Ovary (tissue), 3 donors: ENCODE results near the gene GAREM2.

Experiments used
- POLR2A ChIP-seq: fragments of 450-650 bp; IDR thresholded peaks from one replicate; pipeline ENCODE4 v1.6.1; 2017; ENCODE audit warnings: antibody characterized with exemption, mild to moderate bottlenecking, moderate library complexity
- TF ChIP-seq, protein P1 (sequence below), 3 donors: fragments of 450-650 bp in 2 of 3; fragments of 200-600 bp in 1 of 3; IDR thresholded peaks; one replicate each; pipeline versions ENCODE4 v1.5.1 to v1.8.0; 2016 to 2022; ENCODE audit warnings: antibody characterized with exemption in 3 of 3, mild to moderate bottlenecking in 1 of 3
- donor health status: DM: no; HTN: no; CAD: no.

DNA sequence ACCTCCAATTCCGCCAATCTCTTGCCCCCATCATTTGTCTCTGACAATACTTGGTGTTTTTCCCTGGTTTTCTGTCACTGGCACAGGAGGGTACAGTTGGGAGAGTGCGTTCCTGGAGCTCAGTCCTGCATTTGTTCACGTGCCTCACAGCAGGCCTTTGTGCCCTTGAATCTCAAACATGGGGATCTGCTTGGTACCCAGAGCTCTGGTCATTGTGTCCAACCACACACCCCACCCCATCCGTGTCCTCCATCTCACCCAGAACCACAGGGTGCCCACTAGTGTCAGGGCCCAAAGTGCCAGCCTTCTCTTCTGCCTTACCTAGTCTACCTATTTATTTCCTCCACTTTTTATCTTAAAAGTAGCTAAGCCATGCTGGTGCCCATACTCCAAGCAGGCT, 16.2 kb downstream of the GAREM2 start:
- TF ChIP-seq, protein P1, sequence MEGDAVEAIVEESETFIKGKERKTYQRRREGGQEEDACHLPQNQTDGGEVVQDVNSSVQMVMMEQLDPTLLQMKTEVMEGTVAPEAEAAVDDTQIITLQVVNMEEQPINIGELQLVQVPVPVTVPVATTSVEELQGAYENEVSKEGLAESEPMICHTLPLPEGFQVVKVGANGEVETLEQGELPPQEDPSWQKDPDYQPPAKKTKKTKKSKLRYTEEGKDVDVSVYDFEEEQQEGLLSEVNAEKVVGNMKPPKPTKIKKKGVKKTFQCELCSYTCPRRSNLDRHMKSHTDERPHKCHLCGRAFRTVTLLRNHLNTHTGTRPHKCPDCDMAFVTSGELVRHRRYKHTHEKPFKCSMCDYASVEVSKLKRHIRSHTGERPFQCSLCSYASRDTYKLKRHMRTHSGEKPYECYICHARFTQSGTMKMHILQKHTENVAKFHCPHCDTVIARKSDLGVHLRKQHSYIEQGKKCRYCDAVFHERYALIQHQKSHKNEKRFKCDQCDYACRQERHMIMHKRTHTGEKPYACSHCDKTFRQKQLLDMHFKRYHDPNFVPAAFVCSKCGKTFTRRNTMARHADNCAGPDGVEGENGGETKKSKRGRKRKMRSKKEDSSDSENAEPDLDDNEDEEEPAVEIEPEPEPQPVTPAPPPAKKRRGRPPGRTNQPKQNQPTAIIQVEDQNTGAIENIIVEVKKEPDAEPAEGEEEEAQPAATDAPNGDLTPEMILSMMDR (IDR thresholded peaks at IDR 0.05), result no peak
- TF ChIP-seq POLR2A, result no peak
